A673 (cell line): Measurements from ENCODE around the gene VANGL2. TPM values are rescaled to one million over a fixed set of nuclear protein-coding genes. Genes with fewer than 3 reads are reported as not detected.

Experiments
- BruUV-seq: library from RNA; stranded (reverse); fragments of 400-500 nt; replicated peaks from 2 replicates; lab custom pipeline; 2021; lab: Mats Ljungman, UMichigan
- CTCF ChIA-PET: fragments of 300-600 bp; sonication (Branson Sonifier 250); formaldehyde crosslinking; loops from one replicate; lab custom pipeline; 2022; ENCODE audit warnings: antibody characterized with exemption; lab: Charles Lee
- POLR2A ChIA-PET: fragments of 300-600 bp; sonication (Branson Sonifier 250); formaldehyde crosslinking; loops from one replicate; lab custom pipeline; 2022; ENCODE audit warnings: antibody characterized with exemption; ENCODE audit not compliant: low non-redundant PET; lab: Charles Lee
- DNase-seq: peaks from one replicate; pipeline ENCODE4 v3.0.0-alpha.2; 2015; ENCODE audit warnings: low spot score
- H3K27ac ChIP-seq: fragments of 200-600 bp; sonication (generic); 2 replicates; pipeline ENCODE4 v1.5.1; 2016; ENCODE audit warnings: mixed run types, low read depth, mild to moderate bottlenecking, mixed read lengths, antibody characterized with exemption, low read length; ENCODE audit not compliant: poor library complexity, severe bottlenecking
- H3K27me3 ChIP-seq: fragments of 200-600 bp; sonication (generic); replicated peaks from 2 replicates; pipeline ENCODE4 v1.6.1; 2017; ENCODE audit warnings: mixed run types, low read depth, mild to moderate bottlenecking, mixed read lengths, antibody characterized with exemption, low read length; ENCODE audit not compliant: insufficient read depth, poor library complexity
- H3K36me3 ChIP-seq: fragments of 200-600 bp; sonication (generic); 2 replicates; pipeline ENCODE4 v1.6.1; 2016; ENCODE audit warnings: mixed run types, mild to moderate bottlenecking, mixed read lengths, antibody characterized with exemption, low read length; ENCODE audit not compliant: insufficient read depth, poor library complexity, severe bottlenecking
- H3K4me1 ChIP-seq: fragments of 200-600 bp; sonication (generic); 2 replicates; pipeline ENCODE4 v1.6.1; 2017; ENCODE audit warnings: mixed run types, mild to moderate bottlenecking, mixed read lengths, antibody characterized with exemption, low read length; ENCODE audit not compliant: insufficient read depth, poor library complexity, severe bottlenecking
- H3K4me3 ChIP-seq: fragments of 200-600 bp; sonication (generic); 2 replicates; pipeline ENCODE4 v1.5.1; 2016; ENCODE audit warnings: low read depth, mixed run types, mild to moderate bottlenecking, mixed read lengths, low read length; ENCODE audit not compliant: poor library complexity, severe bottlenecking
- H3K9me3 ChIP-seq: fragments of 200-600 bp; sonication (generic); 2 replicates; pipeline ENCODE4 v1.6.1; 2016; ENCODE audit warnings: mixed run types, low read depth, mild to moderate bottlenecking, mixed read lengths, antibody characterized with exemption, low read length; ENCODE audit not compliant: poor library complexity, severe bottlenecking
- CTCF ChIP-seq: fragments of 300-800, 200-600 bp; sonication (generic); conservative IDR thresholded peaks from 2 replicates; pipeline ENCODE4 v1.5.1; 2017; ENCODE audit warnings: low read depth, mild to moderate bottlenecking, antibody characterized with exemption, low read length, moderate library complexity, mixed read lengths
- EZH2 ChIP-seq: fragments of 200-600 bp; sonication (generic); IDR thresholded peaks from 2 replicates; pipeline ENCODE4 v1.6.1; 2017; ENCODE audit warnings: borderline replicate concordance, low read depth, mild to moderate bottlenecking, mixed read lengths, antibody characterized with exemption, low read length; ENCODE audit not compliant: poor library complexity, severe bottlenecking
- intact Hi-C: fragments of 100-400 bp; cut with micrococcal nuclease; formaldehyde crosslinking; loops from one replicate; pipeline ENCODE4 v1.10.0; 2022; ENCODE audit not compliant: unreplicated experiment
- total RNA-seq: library from RNA; stranded (reverse); gene quantifications from 2 replicates; pipeline ENCODE4 v1.2.3, GENCODE V29; 2021

Gene VANGL2
- total RNA-seq, 1 experiment from 2014 or later = 20.9 TPM

- intact Hi-C loops = no loop called here
- no TSS peak for BruUV-seq
- POLR2A ChIA-PET = no interaction called here
These were observed 50.9 kb downstream of the VANGL2 start for GRCh38 chr1:160451119-160451858.

GRCh38 chr1:160451859-160452232 lies 51.5 kb downstream of the VANGL2 start:
- H3K4me3 ChIP-seq = no peak overlapping the region
- no peak for TF ChIP-seq CTCF
- TF ChIP-seq EZH2 = no peak
- intact Hi-C loops = no loop called here
- no peaks in the 10 kb centered on the region for H3K4me1 ChIP-seq
- H3K27ac ChIP-seq = no peak overlapping the region
- DNase-seq = no peak
- H3K27me3 ChIP-seq = no peaks in the 10 kb centered on the region
- no peaks in the 10 kb centered on the region for H3K36me3 ChIP-seq
- no peaks in the 10 kb centered on the region for H3K9me3 ChIP-seq
- ChIA-PET POLR2A (no interaction called here), CTCF (no interaction called here)
- BruUV-seq = no TSS peak

More at GRCh38 chr1:160451119-160451858, 50.9 kb downstream of the VANGL2 start:
- Histone ChIP-seq H3K27ac (no peak overlapping the region), H3K4me3 (no peak overlapping the region), H3K36me3 (no peaks in the 10 kb centered on the region), H3K4me1 (no peaks in the 10 kb centered on the region), H3K9me3 (no peaks in the 10 kb centered on the region), H3K27me3 (no peaks in the 10 kb centered on the region)
- TF ChIP-seq CTCF = no peak
- no peak for TF ChIP-seq EZH2
- CTCF ChIA-PET = no interaction called here
- DNase-seq = no peak

- no peak for TF ChIP-seq EZH2
- no peak for TF ChIP-seq CTCF
- DNase-seq = no peak
- no peaks in the 10 kb centered on the region for H3K27me3 ChIP-seq
- H3K4me3 ChIP-seq = no peak overlapping the region
- no peak overlapping the region for H3K27ac ChIP-seq
- H3K4me1 ChIP-seq = no peaks in the 10 kb centered on the region
- BruUV-seq = no TSS peak
- ChIA-PET CTCF (no interaction called here), POLR2A (no interaction called here)
- intact Hi-C loops = no loop called here
- H3K9me3 ChIP-seq = no peaks in the 10 kb centered on the region
- H3K36me3 ChIP-seq = no peaks in the 10 kb centered on the region
These were observed 53.1 kb downstream of the VANGL2 start for GRCh38 chr1:160453443-160453842.
